ENCODE data around the gene CLSTN1. TPM values are rescaled to one million over a fixed set of nuclear protein-coding genes. Genes with fewer than 3 reads are reported as not detected.

Gene CLSTN1
- total and polyA plus RNA-seq, 2 of the 13 experiments (the other 11 are each of a cell fraction or from before 2014, with no cell fraction given), result 19.7 to 29.8 TPM

GRCh38 chr1:9717193-9718005 is 106.4 kb downstream of the CLSTN1 start (continued):
- TF ChIP-seq KIAA2018 (CRISPR knock-in tag; IDR thresholded peaks at IDR 0.05; ENCODE audit: borderline replicate concordance) (no peak), IKZF1 (IDR thresholded peaks at IDR 0.05) (no peak), MXI1 (IDR thresholded peaks at IDR 0.05; ENCODE audit: borderline replicate concordance, low read depth, low read length) (peak; percentile 29; the same call in 1 of the 3 replicates), NR3C1 (CRISPR knock-in tag; IDR thresholded peaks at IDR 0.05) (no peak), FOXP4 (CRISPR knock-in tag; IDR thresholded peaks at IDR 0.05) (peak; percentile 54; the same call in 1 of the 2 replicates), TRIM22 (IDR thresholded peaks at IDR 0.05) (no peak), ZNF33B (CRISPR knock-in tag; IDR thresholded peaks at IDR 0.05) (peak; percentile 54; the same call in 1 of the 2 replicates), NFAT5 (CRISPR knock-in tag; IDR thresholded peaks at IDR 0.05) (peak; percentile 74; the same call in 1 of the 2 replicates), BATF2 (CRISPR knock-in tag; IDR thresholded peaks at IDR 0.05) (no peak), ZNF607 (CRISPR knock-in tag; IDR thresholded peaks at IDR 0.05; ENCODE audit: borderline replicate concordance) (peak; percentile 31; the same call in 1 of the 2 replicates)

Measured in HepG2 (cell line).